HG03521 (cell line): ENCODE measurements around the gene TMCO6.

Experiments used
- ATAC-seq: cut with Tn5 transposase; IDR thresholded peaks from one replicate; pipeline ENCODE4 v1.9.1; 2021; ENCODE audit warnings: mild to moderate bottlenecking, moderate library complexity; ENCODE audit not compliant: unreplicated experiment

The TMCO6 gene

GRCh38 chr5:140672455-140673186, 33.4 kb downstream of the TMCO6 start:
- no peak for ATAC-seq

- ATAC-seq: no peak
Measured at GRCh38 chr5:140673187-140673976, 34.1 kb downstream of the TMCO6 start, which contains the start of gene DND1. Gene DND1, minus strand, starts transcription at chr5:140673576. Its CDS starts 34 bp downstream, at chr5:140673542.

DNA sequence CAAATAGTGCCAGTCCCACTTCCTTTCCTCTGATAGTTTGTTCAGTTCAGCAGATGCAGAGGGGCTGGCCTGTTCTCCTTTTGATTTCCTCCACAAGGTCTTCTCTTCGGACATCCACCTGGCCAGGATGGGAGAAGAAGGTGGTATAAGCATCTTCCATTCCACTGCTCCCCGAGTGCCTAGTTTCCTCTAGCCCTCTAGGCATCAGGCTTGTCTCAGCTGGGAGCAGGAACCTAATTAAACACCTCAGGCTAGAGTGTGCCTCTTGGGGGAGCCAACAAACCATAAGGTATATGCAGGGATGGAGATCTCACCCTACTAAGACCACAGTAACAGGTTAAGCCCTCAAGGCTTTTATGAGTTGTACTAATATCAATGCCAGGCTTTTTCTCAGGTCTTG, 35.0 kb downstream of the TMCO6 start:
- no peak for ATAC-seq

DNA sequence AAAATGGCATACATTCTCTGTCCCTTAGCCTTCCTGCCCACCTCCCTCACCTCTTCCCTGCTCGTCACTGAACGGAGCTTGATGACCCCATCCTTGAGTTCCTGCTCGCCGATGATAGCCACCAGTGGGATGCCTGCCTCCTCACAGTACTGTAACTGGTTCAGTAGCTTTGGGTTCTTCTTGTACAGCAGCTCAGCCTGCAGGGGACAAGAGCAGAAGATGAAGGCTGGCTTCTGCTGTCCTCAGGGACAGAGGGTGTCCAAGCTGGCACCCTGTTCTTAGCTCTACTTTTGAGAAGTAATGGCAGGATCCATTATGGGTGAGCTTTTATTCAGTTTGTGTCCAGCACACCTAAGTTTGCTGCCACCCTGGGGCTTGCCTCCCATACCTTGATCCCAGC, 35.4 kb downstream of the TMCO6 start:
- no peak for ATAC-seq

- peak; percentile 47 for ATAC-seq
Measured at GRCh38 chr5:140677947-140678346, 38.7 kb downstream of the TMCO6 start.

DNA sequence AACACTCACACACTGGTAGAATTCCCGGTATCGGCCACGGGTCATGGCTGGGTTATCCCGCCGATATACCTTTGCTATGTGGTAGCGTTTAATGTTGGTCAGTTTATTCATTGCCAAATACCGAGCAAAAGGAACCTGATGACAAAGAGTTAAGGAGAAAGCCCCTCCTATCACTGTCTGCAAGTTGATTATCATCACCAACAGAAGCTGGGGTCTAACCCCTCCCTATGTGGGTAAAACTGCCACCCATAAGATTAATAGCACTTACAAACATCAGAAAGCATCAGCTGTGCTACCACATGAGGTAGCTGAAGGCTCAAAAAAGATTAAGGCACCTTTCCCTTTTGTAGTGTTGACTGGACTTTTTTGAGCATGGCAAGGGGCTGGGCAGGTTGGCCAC, 39.7 kb downstream of the TMCO6 start:
- no peak for ATAC-seq

DNA sequence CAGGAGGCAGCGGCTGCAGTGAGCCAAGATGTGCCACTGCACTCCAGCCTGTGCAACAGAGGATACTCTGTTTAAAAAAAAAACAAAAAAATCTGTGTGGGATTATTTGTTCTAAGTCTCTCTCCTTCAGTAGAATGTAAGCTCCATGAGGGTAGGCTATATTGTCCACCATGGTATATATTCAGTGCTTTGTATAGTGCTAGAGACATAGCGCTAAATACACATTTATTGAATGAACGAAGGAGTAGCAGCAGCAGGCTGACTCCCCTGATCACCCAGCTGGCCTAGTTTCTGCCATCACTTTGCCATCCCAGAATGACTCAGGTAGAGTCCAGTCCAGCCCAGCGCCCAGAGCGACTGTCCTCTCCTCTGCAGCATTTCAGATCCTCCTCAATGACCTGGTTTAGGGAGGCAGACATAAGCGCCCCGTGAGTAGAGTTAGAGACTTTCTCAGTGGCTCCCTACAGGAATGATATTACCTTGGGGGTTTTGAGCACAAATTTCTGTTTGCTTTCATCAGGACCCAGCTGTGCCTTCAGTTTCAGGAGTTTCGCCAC, 51.2 kb downstream of the TMCO6 start:
- no peak for ATAC-seq

- peak; percentile 98 for ATAC-seq
Measured at GRCh38 chr5:140690941-140691924, 52.0 kb downstream of the TMCO6 start, which contains the start of the genes HARS1 and HARS2. Gene HARS1, minus strand, starts transcription at chr5:140691370. Its CDS starts 66 bp downstream, at chr5:140691304. Gene HARS2, plus strand, starts transcription at chr5:140691455. Its CDS starts 194 bp downstream, at chr5:140691649.

DNA sequence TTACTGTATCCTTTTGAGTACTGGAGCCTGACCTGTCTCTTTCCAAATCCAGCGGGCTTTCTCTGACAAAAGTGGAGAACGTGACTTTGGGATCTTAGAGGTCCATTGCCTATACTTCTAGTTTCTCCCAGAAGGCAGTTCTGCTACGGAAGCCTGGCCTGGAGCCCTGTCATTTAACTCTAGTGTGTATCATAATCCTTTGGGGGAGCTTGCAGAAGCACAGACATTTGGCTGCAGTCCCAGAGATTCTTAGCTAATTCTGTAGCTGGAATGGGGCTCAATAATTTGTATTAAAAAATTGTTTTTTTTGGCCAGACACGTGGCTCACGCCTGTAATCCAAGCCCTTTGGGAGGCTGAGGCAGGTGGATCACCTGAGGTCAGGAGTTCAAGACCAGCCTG, 55.0 kb downstream of the TMCO6 start:
- no peak for ATAC-seq
